Measurements from ENCODE around the gene CACNG4.

The CACNG4 gene

GRCh38 chr17:66963909-66964771, at the start of gene CACNG4:
CACNG4 (plus strand) TSS chr17:66964707; CDS start chr17:66964912, 205 bp downstream.
- no peak for FAIRE-seq

- no peak for FAIRE-seq
Observed at GRCh38 chr17:66915204-66915611, 49.3 kb upstream of the CACNG4 start.

- FAIRE-seq: no peak
Observed at GRCh38 chr17:66915792-66916191, 48.7 kb upstream of the CACNG4 start.

GRCh38 chr17:66916946-66917345, 47.6 kb upstream of the CACNG4 start:
- no peak for FAIRE-seq

- no peak for FAIRE-seq
Observed at GRCh38 chr17:66918896-66919295, 45.6 kb upstream of the CACNG4 start.

- no peak for FAIRE-seq
Observed at GRCh38 chr17:66920435-66920834, 44.1 kb upstream of the CACNG4 start.

- FAIRE-seq: no peak
Observed at GRCh38 chr17:66920950-66921349, 43.6 kb upstream of the CACNG4 start.

GRCh38 chr17:66923886-66924285, 40.6 kb upstream of the CACNG4 start:
- no peak for FAIRE-seq

GRCh38 chr17:66925811-66926500, 38.6 kb upstream of the CACNG4 start:
- FAIRE-seq: no peak

- no peak for FAIRE-seq
Observed at GRCh38 chr17:66928949-66929348, 35.6 kb upstream of the CACNG4 start.

- no peak for FAIRE-seq
Observed at GRCh38 chr17:66929591-66929990, 34.9 kb upstream of the CACNG4 start.

- FAIRE-seq: no peak
Observed at GRCh38 chr17:66930933-66931332, 33.6 kb upstream of the CACNG4 start.

GRCh38 chr17:66932311-66932710, 32.2 kb upstream of the CACNG4 start:
- no peak for FAIRE-seq

GRCh38 chr17:66934040-66934439, 30.5 kb upstream of the CACNG4 start:
- FAIRE-seq: no peak

GRCh38 chr17:66935717-66936116, 28.8 kb upstream of the CACNG4 start:
- no peak for FAIRE-seq

GRCh38 chr17:66938656-66939055, 25.9 kb upstream of the CACNG4 start:
- no peak for FAIRE-seq

- no peak for FAIRE-seq
Observed at GRCh38 chr17:66939461-66940114, 24.9 kb upstream of the CACNG4 start.

GRCh38 chr17:66941249-66941648, 23.3 kb upstream of the CACNG4 start:
- FAIRE-seq: no peak

- no peak for FAIRE-seq
Observed at GRCh38 chr17:66941773-66942450, 22.6 kb upstream of the CACNG4 start.

- FAIRE-seq: no peak
Observed at GRCh38 chr17:66942451-66943264, 21.8 kb upstream of the CACNG4 start.

GRCh38 chr17:66943484-66943883, 21.0 kb upstream of the CACNG4 start:
- no peak for FAIRE-seq
